ENCODE measurements around the gene C3orf85.

C3orf85 gene

GRCh38 chr3:109152320-109152719 is 15.8 kb downstream of the C3orf85 start:
- DNase-seq = no peak

- no peak for DNase-seq
These were observed 18.5 kb downstream of the C3orf85 start for GRCh38 chr3:109154979-109155378.

- DNase-seq = no peak
These were observed 19.3 kb downstream of the C3orf85 start for GRCh38 chr3:109155828-109156227.

- DNase-seq = no peak
These were observed 25.1 kb downstream of the C3orf85 start for GRCh38 chr3:109161487-109162123.

- DNase-seq = no peak
These were observed 29.4 kb downstream of the C3orf85 start for GRCh38 chr3:109165905-109166304.

- DNase-seq = no peak
These were observed 35.0 kb downstream of the C3orf85 start for GRCh38 chr3:109171479-109171878.

- no peak for DNase-seq
These were observed 38.9 kb downstream of the C3orf85 start for GRCh38 chr3:109175411-109175810.

GRCh38 chr3:109176726-109177125 is 40.2 kb downstream of the C3orf85 start:
- DNase-seq = no peak

- peak in 1 of 56 donors; percentile 16 for DNase-seq
These were observed 41.4 kb downstream of the C3orf85 start for GRCh38 chr3:109177908-109178307.

GRCh38 chr3:109178708-109179107 is 42.2 kb downstream of the C3orf85 start:
- peak in 1 of 56 donors; percentile 6 for DNase-seq

- DNase-seq = no peak
These were observed 48.2 kb downstream of the C3orf85 start for GRCh38 chr3:109184726-109185125.

GRCh38 chr3:109187390-109187789 is 50.9 kb downstream of the C3orf85 start:
- DNase-seq = no peak

GRCh38 chr3:109188741-109189140 is 52.2 kb downstream of the C3orf85 start:
- no peak for DNase-seq

- no peak for DNase-seq
These were observed 54.9 kb downstream of the C3orf85 start for GRCh38 chr3:109191421-109191820.

GRCh38 chr3:109195815-109196214 is 59.3 kb downstream of the C3orf85 start:
- no peak for DNase-seq
